ENCODE measurements around the gene CLEC2B.

CLEC2B gene

GRCh38 chr12:9870286-9870866, 1.2 kb upstream of the CLEC2B start:
- H3K4ac ChIP-seq (ENCODE audit: low read depth in 1 of 2, low read length in 2 of 2): no peak overlapping the region
- no peak overlapping the region for H2BK5ac ChIP-seq (ENCODE audit: low read depth, low read length, poor library complexity, severe bottlenecking)
- no peaks in the 10 kb centered on the region for H3K27me3 ChIP-seq (ENCODE audit: control insufficient read depth in 1 of 2, insufficient read depth in 1 of 2, low read length in 2 of 2)
- H4K91ac ChIP-seq (ENCODE audit: low read length): no peak overlapping the region
- no peak overlapping the region for H2BK12ac ChIP-seq (ENCODE audit: low read length in 2 of 2)
- no peak overlapping the region for H2AK5ac ChIP-seq (ENCODE audit: low read length, severe bottlenecking)
- H3K36me3 ChIP-seq (ENCODE audit: control insufficient read depth in 1 of 2, insufficient read depth in 2 of 2, low read depth in 1 of 2, low read length in 2 of 2): no peaks in the 10 kb centered on the region
- no peak overlapping the region for H2BK120ac ChIP-seq (ENCODE audit: low read depth, low read length)
- DNase-seq: peak; percentile 20
- no peak overlapping the region for H3K18ac ChIP-seq (ENCODE audit: low read depth in 1 of 2, low read length in 2 of 2)
- H3K27ac ChIP-seq (ENCODE audit: low read length, poor library complexity, severe bottlenecking): no peak overlapping the region
- no peak overlapping the region for H3K23ac ChIP-seq (ENCODE audit: low read length in 2 of 2)
- H3K9ac ChIP-seq (ENCODE audit: low read length): peak overlapping the region; percentile 95
- no peaks in the 10 kb centered on the region for H3K9me3 ChIP-seq (ENCODE audit: control insufficient read depth, low read length)
- no peak overlapping the region for H2BK15ac ChIP-seq (ENCODE audit: low read depth, poor library complexity, severe bottlenecking)
- H3K4me3 ChIP-seq (ENCODE audit: insufficient read depth in 1 of 2, low read depth in 1 of 2, low read length in 2 of 2): peak overlapping the region in 1 of 2 experiments; percentile 85
- no CpG with 5 or more reads among the region's 2 CpGs for WGBS
- no peaks in the 10 kb centered on the region for H3K79me1 ChIP-seq (replicated peaks; ENCODE audit: low read length, poor library complexity, severe bottlenecking)
- peak overlapping the region; percentile 60 for H4K8ac ChIP-seq (ENCODE audit: low read length)
- no peak overlapping the region for H3K4me2 ChIP-seq (ENCODE audit: low read length, poor library complexity, severe bottlenecking)
- no peak overlapping the region for H2AFZ ChIP-seq (ENCODE audit: low read depth, low read length)
- H3K14ac ChIP-seq (ENCODE audit: low read length in 2 of 2): no peak overlapping the region
- no peaks in the 10 kb centered on the region for H3K4me1 ChIP-seq (ENCODE audit: control insufficient read depth, insufficient read depth, low read depth, low read length)

DNA sequence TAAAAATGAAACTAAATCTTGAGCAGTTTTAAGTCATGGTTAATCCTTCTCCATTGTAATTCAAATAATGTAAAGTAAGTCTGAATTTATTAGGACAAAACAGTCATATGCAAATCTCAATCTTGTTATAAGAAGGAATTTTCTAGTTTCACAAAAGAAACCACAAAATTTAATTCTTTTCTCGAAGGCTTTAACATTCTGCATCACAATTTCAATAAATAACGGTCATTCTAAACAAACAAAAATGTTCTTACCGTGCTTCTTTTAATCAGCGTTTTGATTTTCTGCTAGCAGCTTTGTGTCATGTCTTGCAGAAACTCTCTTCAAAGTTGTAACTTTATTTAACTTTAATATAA, 225 bp downstream of the CLEC2B start:
- Histone ChIP-seq H2BK5ac (ENCODE audit: low read depth, low read length, poor library complexity, severe bottlenecking) (no peak overlapping the region), H2BK120ac (ENCODE audit: low read depth, low read length) (no peak overlapping the region), H3K18ac (ENCODE audit: low read depth in 1 of 2, low read length in 2 of 2) (no peak overlapping the region), H3K4me3 (ENCODE audit: insufficient read depth in 1 of 2, low read depth in 1 of 2, low read length in 2 of 2) (peak overlapping the region in 1 of 2 experiments; percentile 85), H2BK15ac (ENCODE audit: low read depth, poor library complexity, severe bottlenecking) (no peak overlapping the region), H3K27ac (ENCODE audit: low read length, poor library complexity, severe bottlenecking) (no peak overlapping the region), H4K8ac (ENCODE audit: low read length) (no peak overlapping the region), H3K79me1 (replicated peaks; ENCODE audit: low read length, poor library complexity, severe bottlenecking) (no peaks in the 10 kb centered on the region), H2AK5ac (ENCODE audit: low read length, severe bottlenecking) (no peak overlapping the region), H3K4me2 (ENCODE audit: low read length, poor library complexity, severe bottlenecking) (no peak overlapping the region), H2BK12ac (ENCODE audit: low read length in 2 of 2) (no peak overlapping the region), H3K36me3 (ENCODE audit: control insufficient read depth in 1 of 2, insufficient read depth in 2 of 2, low read depth in 1 of 2, low read length in 2 of 2) (peaks cover 0 to 4% of the 10 kb centered on the region in 2 experiments), H2AFZ (ENCODE audit: low read depth, low read length) (no peak overlapping the region), H3K4ac (ENCODE audit: low read depth in 1 of 2, low read length in 2 of 2) (no peak overlapping the region), H3K23ac (ENCODE audit: low read length in 2 of 2) (no peak overlapping the region), H3K27me3 (ENCODE audit: control insufficient read depth in 1 of 2, insufficient read depth in 1 of 2, low read length in 2 of 2) (no peaks in the 10 kb centered on the region), H3K9ac (ENCODE audit: low read length) (peak overlapping the region; percentile 95), H3K4me1 (ENCODE audit: control insufficient read depth, insufficient read depth, low read depth, low read length) (no peaks in the 10 kb centered on the region), H3K9me3 (ENCODE audit: control insufficient read depth, low read length) (peaks cover 4% of the 10 kb centered on the region), H4K91ac (ENCODE audit: low read length) (no peak overlapping the region), H3K14ac (ENCODE audit: low read length in 2 of 2) (no peak overlapping the region)
- no peak for DNase-seq
- 38% methylated on average over 4 of the region's 4 CpGs for WGBS

DNA sequence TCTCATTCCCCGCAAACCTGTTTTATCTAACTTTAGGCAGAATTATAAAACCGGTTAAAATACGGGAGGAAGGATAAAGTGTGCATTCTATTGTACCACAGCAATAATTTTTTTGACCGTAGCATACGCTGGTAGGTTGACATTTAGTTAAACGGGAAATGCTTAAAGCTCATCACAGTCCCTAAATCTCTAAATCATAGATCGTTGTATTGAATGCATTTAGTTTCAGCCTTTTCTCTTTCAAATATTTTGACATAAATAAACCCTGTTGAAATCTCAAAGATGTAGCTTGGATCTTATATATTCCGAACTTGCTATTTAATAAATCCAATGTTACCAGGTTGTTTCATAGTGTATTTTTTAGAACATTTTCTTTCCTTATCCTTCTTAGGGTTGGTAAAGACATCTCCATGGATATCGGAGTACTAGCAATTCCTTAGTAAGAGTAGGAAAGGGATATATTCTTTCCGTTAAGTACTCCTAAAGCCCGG, 798 bp downstream of the CLEC2B start:
- Histone ChIP-seq H4K91ac (ENCODE audit: low read length) (no peak overlapping the region), H4K8ac (ENCODE audit: low read length) (no peak overlapping the region), H2AFZ (ENCODE audit: low read depth, low read length) (no peak overlapping the region), H3K14ac (ENCODE audit: low read length in 2 of 2) (no peak overlapping the region), H3K27me3 (ENCODE audit: control insufficient read depth in 1 of 2, insufficient read depth in 1 of 2, low read length in 2 of 2) (no peaks in the 10 kb centered on the region), H2BK15ac (ENCODE audit: low read depth, poor library complexity, severe bottlenecking) (no peak overlapping the region), H2AK5ac (ENCODE audit: low read length, severe bottlenecking) (no peak overlapping the region), H3K9me3 (ENCODE audit: control insufficient read depth, low read length) (peaks cover 7% of the 10 kb centered on the region), H3K23ac (ENCODE audit: low read length in 2 of 2) (no peak overlapping the region), H3K4me2 (ENCODE audit: low read length, poor library complexity, severe bottlenecking) (no peak overlapping the region), H2BK12ac (ENCODE audit: low read length in 2 of 2) (no peak overlapping the region), H3K79me1 (replicated peaks; ENCODE audit: low read length, poor library complexity, severe bottlenecking) (no peaks in the 10 kb centered on the region), H3K18ac (ENCODE audit: low read depth in 1 of 2, low read length in 2 of 2) (no peak overlapping the region), H3K36me3 (ENCODE audit: control insufficient read depth in 1 of 2, insufficient read depth in 2 of 2, low read depth in 1 of 2, low read length in 2 of 2) (peaks cover 0 to 8% of the 10 kb centered on the region in 2 experiments), H3K27ac (ENCODE audit: low read length, poor library complexity, severe bottlenecking) (no peak overlapping the region), H3K4me3 (ENCODE audit: insufficient read depth in 1 of 2, low read depth in 1 of 2, low read length in 2 of 2) (peak overlapping the region in 1 of 2 experiments; percentile 85), H3K4me1 (ENCODE audit: control insufficient read depth, insufficient read depth, low read depth, low read length) (no peaks in the 10 kb centered on the region), H3K4ac (ENCODE audit: low read depth in 1 of 2, low read length in 2 of 2) (no peak overlapping the region), H2BK120ac (ENCODE audit: low read depth, low read length) (no peak overlapping the region), H3K9ac (ENCODE audit: low read length) (peak overlapping the region; percentile 95), H2BK5ac (ENCODE audit: low read depth, low read length, poor library complexity, severe bottlenecking) (no peak overlapping the region)
- peak; percentile 25 for DNase-seq
- WGBS: 94% methylated on average over 6 of the region's 11 CpGs

DNA sequence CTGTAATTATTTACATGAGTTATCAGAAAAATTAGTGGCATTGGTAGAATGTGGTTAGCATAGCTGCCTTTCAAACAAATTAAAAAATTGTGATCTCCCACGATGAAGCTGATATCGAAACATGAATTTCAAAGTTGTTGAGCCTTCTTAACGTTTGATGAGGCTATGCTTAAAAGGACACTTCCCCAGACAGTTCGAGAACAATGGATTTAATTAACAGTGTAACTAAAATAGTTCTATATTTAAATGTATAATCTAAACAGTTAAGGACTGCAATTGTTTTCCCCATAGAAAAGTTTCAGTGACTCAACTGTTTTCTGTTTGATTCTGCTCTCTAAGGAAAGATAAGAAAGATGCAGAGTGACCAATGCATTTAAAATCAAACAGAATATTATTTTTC, 1.6 kb downstream of the CLEC2B start:
- 100% methylated on average over 2 of the region's 4 CpGs for WGBS
- Histone ChIP-seq H2AK5ac (ENCODE audit: low read length, severe bottlenecking) (no peak overlapping the region), H3K4me3 (ENCODE audit: insufficient read depth in 1 of 2, low read depth in 1 of 2, low read length in 2 of 2) (peak overlapping the region in 1 of 2 experiments; percentile 85), H3K79me1 (replicated peaks; ENCODE audit: low read length, poor library complexity, severe bottlenecking) (no peaks in the 10 kb centered on the region), H3K4me1 (ENCODE audit: control insufficient read depth, insufficient read depth, low read depth, low read length) (no peaks in the 10 kb centered on the region), H2BK15ac (ENCODE audit: low read depth, poor library complexity, severe bottlenecking) (no peak overlapping the region), H2BK120ac (ENCODE audit: low read depth, low read length) (no peak overlapping the region), H3K14ac (ENCODE audit: low read length in 2 of 2) (no peak overlapping the region), H2BK5ac (ENCODE audit: low read depth, low read length, poor library complexity, severe bottlenecking) (no peak overlapping the region), H2AFZ (ENCODE audit: low read depth, low read length) (no peak overlapping the region), H4K8ac (ENCODE audit: low read length) (no peak overlapping the region), H2BK12ac (ENCODE audit: low read length in 2 of 2) (no peak overlapping the region), H3K23ac (ENCODE audit: low read length in 2 of 2) (no peak overlapping the region), H3K27ac (ENCODE audit: low read length, poor library complexity, severe bottlenecking) (no peak overlapping the region), H3K9me3 (ENCODE audit: control insufficient read depth, low read length) (peaks cover 7% of the 10 kb centered on the region), H4K91ac (ENCODE audit: low read length) (no peak overlapping the region), H3K9ac (ENCODE audit: low read length) (peak overlapping the region; percentile 95), H3K18ac (ENCODE audit: low read depth in 1 of 2, low read length in 2 of 2) (no peak overlapping the region), H3K36me3 (ENCODE audit: control insufficient read depth in 1 of 2, insufficient read depth in 2 of 2, low read depth in 1 of 2, low read length in 2 of 2) (peaks cover 0 to 10% of the 10 kb centered on the region in 2 experiments), H3K4ac (ENCODE audit: low read depth in 1 of 2, low read length in 2 of 2) (no peak overlapping the region), H3K4me2 (ENCODE audit: low read length, poor library complexity, severe bottlenecking) (no peak overlapping the region), H3K27me3 (ENCODE audit: control insufficient read depth in 1 of 2, insufficient read depth in 1 of 2, low read length in 2 of 2) (no peaks in the 10 kb centered on the region)
- DNase-seq: peak; percentile 8
